Measurements from ENCODE around the gene LARP1B.

GRCh38 chr4:128225148-128225547 is 164.0 kb downstream of the LARP1B start:
- no peak for TF ChIP-seq CTCF (conservative IDR thresholded peaks at IDR 0.05 in 1 of 2, IDR thresholded peaks at IDR 0.05 in 1 of 2; ENCODE audit: low read depth in 1 of 2, low read length in 2 of 2)
- no peak for TF ChIP-seq EZH2 (IDR thresholded peaks at IDR 0.05; ENCODE audit: low read length, missing control alignments)

All from fibroblast of lung (primary cell).